DOHH2 (cell line): ENCODE results near the gene OR2F2.

Experiments
- H3F3A ChIP-seq: fragments of 200-600 bp; sonication (generic), shearing (Covaris generic); 2 replicates; pipeline ENCODE4 v1.6.0; 2016; ENCODE audit warnings: antibody characterized with exemption, mild to moderate bottlenecking; ENCODE audit not compliant: control insufficient read depth, insufficient read depth
- H3K27ac ChIP-seq: fragments of 200-600 bp; sonication (generic); 2 replicates; pipeline ENCODE4 v1.5.1; 2014; ENCODE audit warnings: low read depth, mild to moderate bottlenecking, low read length, moderate library complexity
- H3K27me3 ChIP-seq: fragments of 200-600 bp; sonication (generic); 2 replicates; pipeline ENCODE4 v1.6.1; 2014; ENCODE audit warnings: mild to moderate bottlenecking, low read length, mixed read lengths; ENCODE audit not compliant: control insufficient read depth
- H3K36me3 ChIP-seq: fragments of 200-600 bp; sonication (generic); 2 replicates; pipeline ENCODE4 v1.6.1; 2014; ENCODE audit warnings: mild to moderate bottlenecking, low read length, moderate library complexity, mixed read lengths; ENCODE audit not compliant: control insufficient read depth
- H3K4me1 ChIP-seq: fragments of 200-600 bp; sonication (generic); 2 replicates; pipeline ENCODE4 v1.6.1; 2014; ENCODE audit warnings: mild to moderate bottlenecking, low read length, mixed read lengths; ENCODE audit not compliant: control insufficient read depth
- H3K4me2 ChIP-seq: fragments of 200-600 bp; sonication (generic); 2 replicates; pipeline ENCODE4 v1.6.0; 2014; ENCODE audit warnings: mild to moderate bottlenecking, low read length, moderate library complexity
- H3K4me3 ChIP-seq: fragments of 200-600 bp; sonication (generic); 2 replicates; pipeline ENCODE4 v1.5.1; 2014; ENCODE audit warnings: mild to moderate bottlenecking, low read length, mixed read lengths
- H3K79me2 ChIP-seq: fragments of 200-600 bp; sonication (generic); 2 replicates; pipeline ENCODE4 v1.6.1; 2014; ENCODE audit warnings: mild to moderate bottlenecking, low read length, mixed read lengths; ENCODE audit not compliant: control insufficient read depth
- H3K9me2 ChIP-seq: fragments of 200-600 bp; sonication (generic); replicated peaks from 2 replicates; pipeline ENCODE4 v1.6.1; 2014; ENCODE audit warnings: mild to moderate bottlenecking, low read length, mixed read lengths; ENCODE audit not compliant: control insufficient read depth
- H3K9me3 ChIP-seq: fragments of 200-600 bp; sonication (generic); 2 replicates; pipeline ENCODE4 v1.6.1; 2014; ENCODE audit warnings: antibody characterized with exemption, low read length, mixed read lengths; ENCODE audit not compliant: control insufficient read depth, insufficient read depth
- H4K20me1 ChIP-seq: fragments of 200-600 bp; sonication (generic); 2 replicates; pipeline ENCODE4 v1.6.0; 2014; ENCODE audit warnings: low read depth, mild to moderate bottlenecking, antibody characterized with exemption, low read length, moderate library complexity; ENCODE audit not compliant: control insufficient read depth, insufficient read depth
- CTCF ChIP-seq: fragments of 200-600 bp; sonication (generic); IDR thresholded peaks from one replicate; pipeline ENCODE4 v1.5.1; 2014; ENCODE audit warnings: antibody characterized with exemption, mild to moderate bottlenecking, low read depth, low read length; ENCODE audit not compliant: poor library complexity, severe bottlenecking
- EZH2phosphoT487 ChIP-seq: fragments of 200-600 bp; sonication (generic); IDR thresholded peaks from 2 replicates; pipeline ENCODE4 v1.6.1; 2017; ENCODE audit warnings: borderline replicate concordance, mild to moderate bottlenecking, antibody characterized with exemption, low read length, moderate library complexity, mixed read lengths

The OR2F2 gene

GRCh38 chr7:143975617-143976016 lies 40.6 kb downstream of the OR2F2 start:
- Histone ChIP-seq H3K4me1 (no peaks in the 10 kb centered on the region), H3K27ac (no peak overlapping the region), H3K4me3 (no peak overlapping the region), H3K36me3 (no peaks in the 10 kb centered on the region), H3K9me3 (no peaks in the 10 kb centered on the region), H3K4me2 (no peak overlapping the region), H3F3A (no peaks in the 10 kb centered on the region), H3K9me2 (no peaks in the 10 kb centered on the region), H3K27me3 (no peaks in the 10 kb centered on the region), H4K20me1 (no peaks in the 10 kb centered on the region), H3K79me2 (no peaks in the 10 kb centered on the region)
- TF ChIP-seq CTCF (no peak), EZH2phosphoT487 (no peak)

GRCh38 chr7:143978585-143978984 lies 43.6 kb downstream of the OR2F2 start:
- Histone ChIP-seq H4K20me1 (no peaks in the 10 kb centered on the region), H3K27me3 (no peaks in the 10 kb centered on the region), H3K4me1 (no peaks in the 10 kb centered on the region), H3K36me3 (no peaks in the 10 kb centered on the region), H3K4me2 (no peak overlapping the region), H3K9me2 (no peaks in the 10 kb centered on the region), H3K9me3 (no peaks in the 10 kb centered on the region), H3K27ac (no peak overlapping the region), H3K4me3 (no peak overlapping the region), H3F3A (no peaks in the 10 kb centered on the region), H3K79me2 (no peaks in the 10 kb centered on the region)
- TF ChIP-seq EZH2phosphoT487 (no peak), CTCF (no peak)

- no peak overlapping the region for H3K27ac ChIP-seq
- H3K4me1 ChIP-seq, result no peaks in the 10 kb centered on the region
- H3K79me2 ChIP-seq, result no peaks in the 10 kb centered on the region
- TF ChIP-seq EZH2phosphoT487 (no peak), CTCF (no peak)
- no peak overlapping the region for H3K4me3 ChIP-seq
- no peaks in the 10 kb centered on the region for H4K20me1 ChIP-seq
- H3K9me3 ChIP-seq, result no peaks in the 10 kb centered on the region
- H3K4me2 ChIP-seq, result no peak overlapping the region
- no peaks in the 10 kb centered on the region for H3K9me2 ChIP-seq
- H3K36me3 ChIP-seq, result no peaks in the 10 kb centered on the region
- H3K27me3 ChIP-seq, result no peaks in the 10 kb centered on the region
- no peaks in the 10 kb centered on the region for H3F3A ChIP-seq
Measured at GRCh38 chr7:143979359-143979758, 44.3 kb downstream of the OR2F2 start.

GRCh38 chr7:143979998-143980397 lies 45.0 kb downstream of the OR2F2 start:
- no peak overlapping the region for H3K4me3 ChIP-seq
- H3K9me2 ChIP-seq, result no peaks in the 10 kb centered on the region
- no peak overlapping the region for H3K4me2 ChIP-seq
- no peak overlapping the region for H3K27ac ChIP-seq
- H3F3A ChIP-seq, result no peaks in the 10 kb centered on the region
- no peaks in the 10 kb centered on the region for H3K79me2 ChIP-seq
- no peaks in the 10 kb centered on the region for H3K9me3 ChIP-seq
- TF ChIP-seq CTCF (no peak), EZH2phosphoT487 (no peak)
- no peaks in the 10 kb centered on the region for H3K36me3 ChIP-seq
- H4K20me1 ChIP-seq, result no peaks in the 10 kb centered on the region
- no peaks in the 10 kb centered on the region for H3K4me1 ChIP-seq
- H3K27me3 ChIP-seq, result no peaks in the 10 kb centered on the region
